GM19351 (cell line): ENCODE measurements around the gene STXBP5.

Experiments used
- ATAC-seq: cut with Tn5 transposase; IDR thresholded peaks from one replicate; pipeline ENCODE4 v1.9.1; 2021; ENCODE audit warnings: mild to moderate bottlenecking, moderate library complexity; ENCODE audit not compliant: unreplicated experiment

Gene STXBP5

DNA sequence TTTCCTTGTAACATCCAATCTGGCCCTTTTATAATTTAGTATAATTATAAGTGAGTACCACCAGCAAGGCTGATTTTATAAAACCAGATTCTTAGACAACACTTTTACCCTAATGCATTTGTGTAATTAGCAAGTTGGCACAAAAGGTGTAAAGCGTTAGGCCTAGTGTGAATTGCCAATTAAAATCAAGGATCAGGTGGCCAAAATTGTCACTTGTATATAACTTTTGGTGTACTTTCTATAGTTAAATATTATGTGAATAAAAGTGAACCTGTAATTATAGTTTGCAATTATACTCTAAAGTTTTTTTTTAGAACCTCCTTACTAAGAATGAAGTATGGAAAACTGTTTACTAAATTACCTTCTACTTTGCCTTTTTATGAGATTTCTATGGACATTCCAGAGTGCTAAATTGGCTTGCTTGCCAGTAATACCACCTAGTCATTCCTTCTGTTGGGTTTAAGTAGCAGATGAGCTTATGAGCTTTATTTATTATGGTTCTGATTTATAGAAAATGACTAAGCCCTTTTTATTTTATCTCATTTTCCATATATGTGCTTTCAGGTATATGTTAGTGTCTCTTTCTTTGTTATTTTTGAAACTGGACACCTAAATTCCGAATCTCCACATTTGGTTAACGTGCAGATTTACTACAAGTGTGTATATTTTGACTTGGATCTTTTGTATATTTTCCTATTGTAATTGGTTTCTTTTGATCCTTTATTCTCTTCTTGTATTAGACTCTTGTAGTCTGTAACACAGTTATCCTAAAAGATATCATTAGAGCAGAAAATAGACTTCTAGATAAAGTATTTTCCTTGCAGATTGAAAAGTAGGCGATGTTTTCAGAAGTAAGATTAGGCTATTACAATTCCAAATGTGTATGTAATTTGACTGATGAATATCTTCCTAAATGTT lies 3.9 kb downstream of the STXBP5 start:
- ATAC-seq = no peak

DNA sequence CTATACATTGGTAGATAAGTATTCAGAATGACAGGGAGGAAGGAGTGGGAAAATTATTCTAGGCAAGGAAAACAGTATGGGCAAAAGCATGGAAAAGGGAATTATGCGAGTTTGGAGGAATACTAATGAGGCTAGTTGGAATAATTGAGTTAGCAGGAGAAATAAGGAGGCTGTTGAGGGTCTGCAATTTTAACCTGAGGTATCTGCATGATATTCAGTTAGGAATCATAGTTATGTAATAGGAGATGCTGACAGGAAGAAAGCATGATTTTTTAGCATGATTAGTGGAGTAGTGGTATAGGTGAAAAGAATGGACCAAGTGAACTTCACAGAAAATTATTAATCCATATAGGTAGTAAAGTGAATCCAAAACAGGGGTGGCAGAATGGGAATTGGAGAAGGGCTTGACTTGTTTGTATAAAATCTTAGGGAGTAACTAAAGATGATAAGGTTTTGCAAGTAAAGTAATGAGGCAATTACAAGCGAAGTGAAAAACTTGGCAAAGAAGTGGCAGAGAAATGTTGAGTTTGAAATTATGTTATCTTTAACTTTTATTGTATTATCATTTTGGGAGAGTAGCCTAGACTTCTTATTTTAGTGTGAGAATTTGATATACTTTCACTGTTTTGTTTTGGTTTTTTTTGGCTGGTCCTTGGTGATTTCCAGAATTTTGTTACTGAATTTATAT lies 5.7 kb downstream of the STXBP5 start:
- ATAC-seq = no peak

DNA sequence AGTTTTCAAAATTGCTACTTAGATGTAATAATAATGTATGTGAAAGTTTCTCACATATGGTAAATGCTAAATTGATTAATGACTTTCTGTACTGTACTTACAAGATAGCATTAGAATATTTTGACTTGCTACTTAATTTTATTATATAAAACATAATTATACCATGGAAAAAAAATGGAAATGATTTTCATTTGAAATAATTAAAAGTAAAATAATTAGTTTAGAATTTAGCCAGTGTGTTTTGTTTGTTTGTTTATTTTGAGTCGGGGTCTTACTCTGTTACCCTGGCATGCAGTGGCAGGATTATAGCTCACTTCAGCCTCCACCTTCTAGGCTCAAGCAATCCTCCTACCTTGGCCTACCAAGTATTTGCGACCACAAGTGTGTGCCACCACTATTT lies 7.1 kb downstream of the STXBP5 start:
- no peak for ATAC-seq

DNA sequence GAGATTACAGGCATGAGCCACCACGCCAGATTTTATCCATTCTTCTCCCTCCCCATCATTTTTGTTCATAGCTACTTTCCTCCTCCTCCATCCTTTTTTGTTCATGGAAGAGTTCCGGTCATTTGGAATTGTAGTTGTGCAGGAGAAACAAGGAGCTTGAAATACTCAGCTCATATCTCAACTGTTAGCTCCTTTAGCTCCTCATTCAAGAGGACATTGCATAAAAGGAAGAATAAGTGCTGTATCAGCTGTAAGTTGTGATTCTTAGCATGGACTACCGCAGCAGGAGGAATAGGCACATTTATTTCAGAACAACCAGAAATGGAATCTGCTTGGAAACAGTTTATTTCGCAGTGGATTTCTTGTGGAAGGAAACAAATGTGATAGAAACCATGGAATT lies 7.6 kb downstream of the STXBP5 start:
- ATAC-seq = no peak

DNA sequence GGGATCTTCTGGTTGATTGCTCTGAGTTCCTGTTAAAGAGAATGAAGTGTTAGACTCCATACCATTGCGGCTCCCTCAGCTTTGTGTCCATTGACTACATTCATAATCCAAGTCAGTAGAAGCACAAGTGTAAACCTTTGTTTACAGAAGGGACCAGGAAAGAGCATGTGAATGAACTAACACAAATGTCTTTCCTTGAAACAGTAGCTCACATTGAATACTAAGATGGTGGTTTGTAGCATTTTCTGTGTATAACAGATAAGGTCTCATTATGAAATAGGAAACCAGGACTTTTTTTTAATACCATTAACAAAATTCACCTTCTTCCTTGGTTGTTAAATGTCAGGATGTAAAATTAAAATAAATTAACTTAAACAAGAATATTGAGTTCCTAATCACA lies 8.4 kb downstream of the STXBP5 start:
- ATAC-seq = no peak

DNA sequence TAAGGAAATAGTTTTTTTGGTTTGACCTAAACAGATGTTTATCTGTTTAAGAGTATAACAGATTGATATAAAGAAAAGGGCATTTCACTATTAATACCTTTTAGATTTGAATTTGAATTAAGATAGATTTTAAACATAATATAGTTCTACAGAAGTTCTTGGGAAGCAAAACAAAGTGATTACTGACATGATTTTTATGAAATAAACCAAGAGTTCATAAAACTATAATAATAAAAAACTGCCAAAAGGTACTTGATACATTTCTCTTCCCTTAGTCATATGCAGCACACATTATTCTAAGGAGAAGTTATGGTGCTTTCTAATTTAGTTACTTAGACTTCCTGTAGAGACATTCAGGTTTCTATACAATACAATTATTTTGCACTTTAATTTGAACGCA lies 9.6 kb downstream of the STXBP5 start:
- no peak for ATAC-seq

DNA sequence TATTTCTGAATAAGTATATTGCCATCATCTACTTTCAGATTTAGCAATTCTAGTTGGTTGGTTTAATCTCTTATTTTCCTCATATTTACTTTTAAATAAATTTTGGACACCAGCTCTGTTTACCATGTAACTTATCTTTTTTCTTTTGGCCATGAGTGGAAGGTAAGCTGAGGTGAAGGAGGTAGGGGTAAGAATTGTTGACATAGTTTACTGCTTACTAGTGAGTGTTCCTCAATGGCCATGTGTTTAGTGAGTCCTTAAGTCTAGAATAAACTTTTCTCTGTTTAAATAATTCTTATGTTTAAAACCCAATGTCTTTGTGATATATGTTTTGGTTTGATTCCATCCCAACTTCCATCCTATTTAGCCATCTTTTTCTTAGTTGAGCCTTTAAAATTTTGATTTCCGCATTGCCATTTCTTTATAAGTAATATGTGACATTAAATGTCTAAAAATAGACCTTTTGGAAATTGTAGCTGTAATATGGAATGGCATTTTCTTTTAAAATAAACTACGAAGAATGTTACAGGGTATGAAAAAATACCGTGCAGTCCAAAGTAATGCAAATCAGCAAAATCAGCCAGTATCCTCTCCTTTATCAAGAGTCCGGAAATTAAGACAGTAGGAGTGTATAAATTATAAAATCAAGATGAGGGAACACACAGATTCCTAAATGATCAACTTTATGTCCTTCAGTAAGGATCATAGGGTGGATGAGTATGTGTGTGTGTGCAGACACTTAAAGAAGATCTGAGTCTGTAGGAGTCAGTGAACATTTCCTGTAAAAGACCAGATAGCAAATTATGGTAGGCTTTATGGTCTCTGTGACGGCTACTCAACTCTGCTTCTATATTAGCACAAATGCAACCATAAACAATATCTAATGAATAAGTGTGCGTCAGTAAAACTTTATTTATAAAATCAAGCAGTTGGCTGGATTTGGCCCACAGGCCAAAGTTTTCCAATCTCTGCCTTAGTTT lies 10.3 kb downstream of the STXBP5 start:
- ATAC-seq = no peak

DNA sequence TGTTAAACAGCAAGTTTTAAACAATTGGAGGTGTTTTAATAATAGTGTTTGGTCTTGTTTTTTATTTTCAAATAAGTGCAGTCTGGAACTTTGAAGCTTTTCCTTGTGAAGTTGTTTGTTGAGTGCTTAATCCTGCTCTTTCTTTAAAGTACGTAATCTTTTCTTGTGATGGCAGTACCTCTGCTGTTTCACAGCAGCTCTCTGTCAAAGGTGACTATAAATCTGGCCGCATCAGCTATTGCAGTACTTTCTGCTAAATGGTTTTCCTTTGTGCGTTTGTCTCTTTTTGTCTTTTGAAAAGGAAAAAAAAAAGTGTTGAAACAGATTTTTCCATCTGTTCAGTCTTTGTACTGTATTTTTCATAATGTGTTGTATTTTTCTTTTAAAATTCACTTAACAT lies 12.7 kb downstream of the STXBP5 start:
- ATAC-seq = no peak

DNA sequence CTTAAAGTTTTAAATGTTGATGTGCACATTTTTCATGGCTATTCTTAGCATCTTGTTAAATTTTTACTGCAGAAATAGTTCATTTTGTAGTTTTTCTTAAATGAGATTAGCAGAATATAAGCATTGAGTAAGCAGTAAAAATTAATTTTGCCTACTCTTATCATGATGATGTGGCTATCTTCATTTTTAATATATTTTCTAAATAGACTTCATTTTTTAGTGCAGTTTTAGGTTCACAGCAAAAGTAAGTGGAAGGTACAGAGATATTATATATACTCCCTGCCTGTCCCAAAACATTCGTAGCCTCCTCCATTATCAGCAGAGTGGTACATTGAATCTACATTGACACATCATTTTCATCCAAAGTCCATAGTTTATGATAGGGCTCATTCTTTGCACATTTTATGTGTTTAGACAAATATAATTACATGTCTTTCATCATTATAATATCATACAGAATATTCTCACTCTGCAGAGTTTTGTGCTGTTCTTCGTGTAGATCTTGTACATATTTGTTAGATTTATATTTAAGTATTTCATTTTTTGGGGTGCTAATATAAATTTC lies 13.7 kb downstream of the STXBP5 start:
- no peak for ATAC-seq

DNA sequence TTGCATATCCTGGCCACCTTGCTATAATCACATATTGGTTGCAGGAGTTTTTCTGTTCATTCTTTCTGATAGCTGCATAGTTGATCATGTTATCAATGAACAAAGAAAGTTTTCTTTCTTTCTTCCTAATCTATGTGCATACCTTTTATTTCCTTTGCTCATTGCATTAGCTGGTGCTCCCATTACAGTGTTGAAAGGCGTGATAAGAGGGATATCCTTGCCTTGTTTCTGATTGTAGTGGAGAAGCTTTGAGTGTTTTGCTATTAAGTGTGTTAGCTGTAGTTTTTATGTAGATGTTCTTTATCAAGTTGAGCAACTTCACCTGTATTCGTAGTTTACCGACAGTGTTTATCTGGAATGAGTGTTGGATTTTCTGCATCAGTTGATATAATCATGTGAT lies 14.6 kb downstream of the STXBP5 start:
- ATAC-seq = no peak

DNA sequence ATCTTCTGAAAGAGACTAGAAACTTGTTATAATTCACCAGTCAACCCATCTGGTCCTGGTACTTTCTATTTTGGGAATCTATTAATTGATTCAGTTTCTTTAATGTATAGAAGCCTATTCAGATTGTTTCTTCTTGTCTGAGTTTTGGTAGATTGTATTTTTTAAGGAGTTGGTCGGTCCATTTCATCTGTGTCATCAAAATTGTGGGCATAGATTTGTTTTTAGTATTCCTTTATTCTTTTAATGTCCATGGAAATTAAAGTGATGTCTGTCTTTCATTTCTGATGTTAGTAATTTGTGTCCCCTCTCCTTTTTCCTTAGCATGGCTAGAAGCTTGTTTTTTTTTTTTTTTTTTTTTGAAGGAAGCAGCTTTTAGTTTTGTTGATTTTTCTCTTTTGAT lies 15.2 kb downstream of the STXBP5 start:
- no peak for ATAC-seq

DNA sequence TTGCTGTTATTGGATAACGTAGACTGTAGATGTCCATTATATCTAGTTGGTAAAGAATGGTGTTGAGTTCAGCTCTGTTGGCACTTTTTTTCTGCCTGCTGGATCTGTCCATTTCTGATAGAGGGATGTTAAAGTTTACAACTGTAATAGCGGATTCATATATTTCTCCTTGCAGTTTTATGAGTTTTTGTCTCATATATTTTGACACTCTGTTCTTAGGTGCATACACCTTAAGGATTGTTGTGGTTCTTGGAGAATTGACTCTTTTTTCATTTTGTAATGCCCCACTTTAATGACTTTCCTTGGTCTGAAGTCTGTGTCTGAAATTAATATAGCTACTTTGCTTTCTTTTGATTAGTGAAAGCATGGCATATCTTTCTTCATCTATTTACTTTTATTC lies 16.1 kb downstream of the STXBP5 start:
- no peak for ATAC-seq

DNA sequence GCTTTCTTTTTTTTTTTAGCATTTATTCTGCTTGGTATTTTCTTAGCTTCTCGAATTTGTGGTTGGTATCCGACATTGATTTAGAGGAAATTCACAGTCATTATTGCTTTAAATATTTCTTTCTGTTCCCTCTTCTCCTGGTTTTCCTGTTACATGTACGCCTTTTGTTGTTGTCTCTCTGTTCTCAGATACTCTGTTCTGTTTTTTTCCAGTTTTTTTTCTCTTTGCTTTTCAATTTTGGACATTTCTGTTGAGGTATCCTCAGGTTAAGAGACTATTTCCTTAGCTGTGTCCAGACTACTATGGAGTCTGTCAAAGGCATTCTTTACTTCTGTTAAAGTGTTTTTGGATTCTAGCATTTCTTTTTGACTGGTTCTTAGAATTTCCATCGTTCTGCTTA lies 17.5 kb downstream of the STXBP5 start:
- no peak for ATAC-seq

DNA sequence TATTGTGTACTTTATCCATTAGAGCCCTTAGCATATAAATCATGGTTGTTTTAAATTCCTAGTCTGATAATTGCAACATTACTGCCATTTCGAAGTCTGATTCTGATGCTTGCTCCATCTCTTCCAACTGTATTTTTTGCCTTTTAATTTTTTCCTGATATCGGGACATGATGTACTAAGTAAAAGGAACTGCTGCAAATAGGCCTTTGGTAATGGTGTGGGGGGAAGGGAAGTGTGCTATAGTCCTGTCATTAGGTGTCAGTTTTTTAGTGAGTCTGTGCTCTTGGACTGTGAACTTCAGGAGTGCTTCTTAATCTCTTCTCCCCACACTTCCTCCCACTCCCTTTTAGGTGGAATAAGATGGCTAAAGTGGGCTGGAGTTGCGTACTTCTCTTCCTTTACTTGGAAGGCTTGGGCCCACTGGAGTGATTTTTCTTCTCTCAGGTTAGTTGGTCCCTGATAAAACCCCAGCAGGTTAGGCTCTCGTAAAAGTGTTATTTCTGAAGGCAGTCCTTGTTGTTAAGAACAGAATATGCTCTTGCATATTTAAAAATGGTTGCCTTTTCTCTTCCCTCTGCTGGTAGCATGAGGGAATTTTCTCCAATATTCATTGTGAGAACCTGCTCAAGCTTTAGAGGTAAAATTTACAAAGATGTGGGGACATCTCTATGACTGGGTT lies 18.1 kb downstream of the STXBP5 start:
- peak; percentile 69 for ATAC-seq

DNA sequence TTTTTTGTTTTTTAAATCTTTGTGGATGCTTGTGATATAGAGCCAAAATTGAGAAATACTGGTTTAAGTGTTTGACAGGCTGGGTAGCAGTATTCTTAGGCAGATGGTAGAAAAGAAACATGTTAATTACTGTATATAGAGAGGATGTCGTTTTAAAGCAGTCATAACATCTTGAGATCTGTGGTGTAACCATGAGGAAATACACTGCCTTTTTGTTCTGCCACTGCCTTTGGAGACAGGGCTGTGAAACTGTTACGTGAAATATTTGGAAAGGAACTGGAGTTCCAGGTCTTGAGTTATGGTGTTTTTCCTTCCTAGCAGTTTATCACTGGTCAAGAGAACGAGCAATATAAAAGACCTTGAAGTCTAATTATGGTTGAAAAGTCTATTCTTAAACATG lies 19.5 kb downstream of the STXBP5 start:
- no peak for ATAC-seq

DNA sequence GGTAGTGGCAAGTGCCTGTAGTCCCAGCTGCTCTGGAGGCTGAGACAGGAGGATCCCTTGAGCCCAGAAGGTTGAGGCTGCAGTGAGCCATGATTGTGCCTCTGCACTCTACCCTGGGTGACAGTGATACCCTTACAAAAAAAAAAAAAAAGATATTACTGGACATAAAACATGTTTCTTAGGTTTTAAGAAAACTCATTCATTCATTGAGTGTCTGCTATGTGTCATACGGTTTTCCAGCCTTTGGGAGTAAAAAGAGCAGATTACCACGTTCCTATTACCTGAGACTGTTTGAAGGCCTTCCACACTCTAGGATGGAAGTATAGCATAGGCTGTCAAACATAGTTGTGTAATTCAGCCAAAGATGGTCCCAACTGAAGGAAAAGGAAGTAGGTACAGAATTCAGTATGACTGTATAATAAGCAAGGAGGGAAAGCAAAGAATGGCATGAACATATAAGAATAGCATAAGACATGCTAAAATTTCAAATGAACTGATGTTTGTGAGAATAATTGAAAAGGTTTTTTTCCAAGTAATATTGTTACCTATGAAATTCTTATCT lies 22.0 kb downstream of the STXBP5 start:
- ATAC-seq = no peak

DNA sequence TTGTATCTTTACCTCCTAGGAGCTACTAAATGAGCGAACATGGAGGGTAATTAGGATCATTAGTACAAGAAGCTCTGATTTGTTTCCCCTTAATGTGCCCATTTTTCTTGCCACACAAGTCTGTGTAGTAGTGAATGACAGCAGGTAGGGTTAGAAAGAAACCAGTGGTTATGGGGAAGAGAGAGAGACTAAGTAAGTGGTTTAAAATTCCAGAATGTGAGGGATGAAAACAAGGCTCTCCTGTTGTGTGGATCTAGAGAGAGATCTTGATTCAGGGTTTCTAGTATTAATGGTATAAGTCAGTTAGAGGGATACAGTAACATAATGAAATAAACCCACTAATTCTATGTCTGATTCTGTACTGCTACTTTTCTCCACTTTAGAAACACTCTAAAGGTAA lies 22.7 kb downstream of the STXBP5 start:
- no peak for ATAC-seq

DNA sequence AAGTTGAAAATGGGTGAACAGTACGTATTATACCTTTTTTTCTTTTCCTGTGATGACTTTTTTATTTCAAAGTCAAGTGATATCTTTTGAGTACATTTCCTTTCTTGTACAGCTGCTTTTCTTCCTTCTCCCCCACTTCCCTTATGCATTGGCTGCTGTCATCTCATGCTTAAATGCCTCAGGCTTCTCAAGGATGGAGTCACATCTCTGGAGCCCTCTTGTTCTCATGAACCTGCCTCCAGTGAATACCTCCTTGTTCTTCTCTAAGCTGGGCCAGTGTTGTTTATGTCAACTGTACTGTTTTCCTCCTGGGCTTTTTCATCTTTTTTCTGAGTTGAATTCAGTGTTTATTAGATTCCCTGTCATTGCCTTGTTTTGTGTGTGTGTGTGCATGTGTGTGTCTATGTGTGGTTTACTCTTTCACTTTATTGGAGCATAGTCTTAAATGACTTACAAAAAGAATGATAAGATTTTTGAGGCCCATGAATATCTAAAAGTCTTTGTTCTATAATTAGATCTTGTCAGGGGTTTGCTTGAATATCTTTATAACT lies 23.6 kb downstream of the STXBP5 start:
- no peak for ATAC-seq

DNA sequence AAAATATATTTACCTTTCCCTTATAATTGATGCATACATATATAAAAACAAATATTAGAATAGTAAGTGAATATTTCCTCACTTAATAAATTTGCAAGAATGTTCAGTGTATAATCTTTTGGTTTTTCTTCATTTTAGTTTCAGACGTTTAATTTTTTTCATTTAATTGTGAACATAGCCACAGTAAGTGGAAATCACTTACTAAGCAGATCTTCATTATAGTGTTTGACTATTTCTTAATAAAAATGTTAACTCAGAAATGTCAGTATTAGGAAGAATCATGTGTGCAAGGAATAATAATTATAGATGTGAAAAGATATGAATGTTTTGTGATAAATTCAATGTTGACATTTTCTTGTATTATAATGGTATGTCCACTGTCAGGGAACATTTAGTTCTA lies 27.4 kb downstream of the STXBP5 start:
- no peak for ATAC-seq

DNA sequence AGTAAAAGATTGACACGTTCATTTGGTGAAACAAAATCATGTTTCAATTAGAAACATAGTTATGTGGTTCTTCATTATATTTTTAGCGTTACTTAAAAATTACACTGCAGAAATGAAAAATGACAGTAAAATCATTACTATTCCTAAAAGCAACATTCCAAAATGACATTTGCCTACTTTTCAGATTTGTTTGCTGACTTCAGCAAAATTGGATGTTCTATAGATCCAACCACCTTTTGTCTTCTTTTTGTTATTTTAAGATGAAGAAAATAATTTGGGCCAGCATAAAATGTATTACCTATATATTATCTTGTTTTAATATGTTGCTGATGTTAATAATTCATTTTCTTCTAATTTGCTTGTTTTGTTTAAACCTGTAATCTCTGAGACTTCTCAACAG lies 30.5 kb downstream of the STXBP5 start:
- ATAC-seq = no peak
